H1 (cell line): ENCODE measurements around the gene BTBD16.

Experiments
- BCL11A ChIP-seq, 2 experiments: IDR thresholded peaks; one replicate each; pipeline ENCODE4 v1.6.1; 2011; ENCODE audit warnings: low read depth in 2 of 2, low read length in 2 of 2, mild to moderate bottlenecking in 2 of 2
- CEBPB ChIP-seq: IDR thresholded peaks from 2 replicates; pipeline ENCODE4 v1.6.1; 2012; ENCODE audit warnings: low read depth, low read length
- CHD1 ChIP-seq: IDR thresholded peaks from 2 replicates; pipeline ENCODE4 v1.6.1; 2012; ENCODE audit warnings: low read depth, low read length, improper control_type of control experiment
- CREB1 ChIP-seq: IDR thresholded peaks from 2 replicates; pipeline ENCODE4 v1.6.1; 2012; ENCODE audit warnings: inconsistent platforms
- CTCF ChIP-seq, 3 experiments: IDR thresholded peaks; 1 replicate in 2 of 3; 2 replicates in 1 of 3; pipeline versions ENCODE4 v1.5.1 to v1.6.1; 2011; ENCODE audit warnings: low read length in 3 of 3, mild to moderate bottlenecking in 3 of 3, inconsistent platforms in 2 of 3, low read depth in 1 of 3, moderate library complexity in 1 of 3; ENCODE audit not compliant: insufficient read depth in 1 of 3; ENCODE audit errors: control extremely low read depth in 1 of 3
- HDAC6 ChIP-seq: IDR thresholded peaks from one replicate; pipeline ENCODE4 v1.7.1; 2012; ENCODE audit warnings: low read depth, mild to moderate bottlenecking, inconsistent platforms, low read length, moderate library complexity
- POLR2AphosphoS5 ChIP-seq: IDR thresholded peaks from 2 replicates; pipeline ENCODE4 v1.6.1; 2011; ENCODE audit warnings: low read depth, low read length
- TAF1 ChIP-seq: IDR thresholded peaks from 2 replicates; pipeline ENCODE4 v1.6.1; 2011; ENCODE audit warnings: mild to moderate bottlenecking, low read depth, low read length
- ZNF274 ChIP-seq: IDR thresholded peaks from 2 replicates; pipeline ENCODE4 v1.7.0; 2012; ENCODE audit warnings: low read length, borderline replicate concordance; ENCODE audit errors: extremely low read depth

GRCh38 chr10:122252805-122253204, 18.3 kb upstream of the BTBD16 start:
- TF ChIP-seq TAF1, result no peak
- TF ChIP-seq CTCF (IDR thresholded peaks at IDR 0.05; ENCODE audit: control extremely low read depth in 1 of 3, insufficient read depth in 1 of 3, low read depth in 1 of 3, low read length in 3 of 3), result no peak
- no peak for TF ChIP-seq HDAC6
- no peak for TF ChIP-seq CHD1
- no peak for TF ChIP-seq ZNF274
- no peak for TF ChIP-seq BCL11A (IDR thresholded peaks at IDR 0.05; ENCODE audit: low read depth in 2 of 2, low read length in 2 of 2)
- TF ChIP-seq CREB1, result no peak
- no peak for TF ChIP-seq CEBPB
- TF ChIP-seq POLR2AphosphoS5, result no peak
